GM21390 (cell line): Measurements from ENCODE around the gene RIMS3.
A peak's percentile ranks its signal among the peaks of the same experiment; 100 is the strongest.
"Not testable (repeated sequence)": the region's sequence is repeated elsewhere in the genome, so short reads cannot be mapped to it uniquely, and the experiment has no call there.

Experiments
- ATAC-seq: cut with Tn5 transposase; IDR thresholded peaks from one replicate; pipeline ENCODE4 v1.9.1; 2021; ENCODE audit not compliant: unreplicated experiment

The RIMS3 gene

GRCh38 chr1:40665335-40666171 is at the start of gene RIMS3:
Gene RIMS3 (minus strand): TSS chr1:40665682. CDS start chr1:40641925, 23,757 bp downstream.
- peak; percentile 74 for ATAC-seq

GRCh38 chr1:40712997-40713396 is 47.5 kb upstream of the RIMS3 start:
- no peak for ATAC-seq

- no peak for ATAC-seq
These were observed 47.0 kb upstream of the RIMS3 start for GRCh38 chr1:40712405-40712944.

GRCh38 chr1:40711465-40712404 is 46.3 kb upstream of the RIMS3 start:
- ATAC-seq = no peak

GRCh38 chr1:40710581-40711315 is 45.3 kb upstream of the RIMS3 start:
- no peak for ATAC-seq

- ATAC-seq = no peak
These were observed 44.4 kb upstream of the RIMS3 start for GRCh38 chr1:40709802-40710278.

- ATAC-seq = peak; percentile 92
These were observed 43.8 kb upstream of the RIMS3 start for GRCh38 chr1:40709100-40709801.

- peak; percentile 68 for ATAC-seq
These were observed 43.2 kb upstream of the RIMS3 start for GRCh38 chr1:40708750-40709099.

- ATAC-seq = no peak
These were observed 41.1 kb upstream of the RIMS3 start for GRCh38 chr1:40706626-40707025.

GRCh38 chr1:40704817-40705733 is 39.6 kb upstream of the RIMS3 start:
- no peak for ATAC-seq

GRCh38 chr1:40703316-40703715 is 37.8 kb upstream of the RIMS3 start:
- ATAC-seq = no peak

- not testable (repeated sequence) for ATAC-seq
These were observed 37.3 kb upstream of the RIMS3 start for GRCh38 chr1:40702810-40703209.

- ATAC-seq = no peak
These were observed 36.2 kb upstream of the RIMS3 start for GRCh38 chr1:40701684-40702083.

- peak; percentile 79 for ATAC-seq
These were observed 34.3 kb upstream of the RIMS3 start for GRCh38 chr1:40699787-40700186.

- ATAC-seq = no peak
These were observed 32.0 kb upstream of the RIMS3 start for GRCh38 chr1:40697436-40697835.

GRCh38 chr1:40696294-40696693 is 30.8 kb upstream of the RIMS3 start:
- ATAC-seq = no peak

- ATAC-seq = no peak
These were observed 28.9 kb upstream of the RIMS3 start for GRCh38 chr1:40694353-40694874.

GRCh38 chr1:40693425-40693824 is 27.9 kb upstream of the RIMS3 start:
- ATAC-seq = no peak

- no peak for ATAC-seq
These were observed 27.0 kb upstream of the RIMS3 start for GRCh38 chr1:40692429-40692895.
